Muscle of arm (tissue), 12 donors: Measurements from ENCODE around the gene SIGLEC11. TPM values are rescaled to one million over a fixed set of nuclear protein-coding genes. Genes with fewer than 3 reads are reported as not detected.
A peak's percentile ranks its signal among the peaks of the same experiment; 100 is the strongest.
"Not testable (repeated sequence)": the region's sequence is repeated elsewhere in the genome, so short reads cannot be mapped to it uniquely, and the experiment has no call there.

Experiments
- DNase-seq: peaks from one replicate; pipeline ENCODE4 v3.0.0-alpha.2; 2013
- polyA plus RNA-seq, 12 donors: library from polyadenylated mRNA; unstranded; fragments of 120-200 nt; gene quantifications; one replicate each; pipeline ENCODE4 v1.2.1, GENCODE V29; 2013; ENCODE audit not compliant: insufficient read length in 12 of 12

SIGLEC11 gene
- polyA plus RNA-seq, 12 donors = 0.48 to 5.5 (median 0.77) TPM; not detected in 1

- no peak for DNase-seq
These were observed 9.0 kb downstream of the SIGLEC11 start for GRCh38 chr19:49951806-49952478.

- no peak for DNase-seq
These were observed 9.9 kb downstream of the SIGLEC11 start for GRCh38 chr19:49950956-49951526.

- no peak for DNase-seq
These were observed 10.4 kb downstream of the SIGLEC11 start for GRCh38 chr19:49950590-49950948.

GRCh38 chr19:49949742-49950589, 11.0 kb downstream of the SIGLEC11 start:
- DNase-seq = no peak

GRCh38 chr19:49946415-49946814, 14.6 kb downstream of the SIGLEC11 start:
- DNase-seq = no peak

GRCh38 chr19:49944567-49944966, 16.4 kb downstream of the SIGLEC11 start:
- not testable (repeated sequence) for DNase-seq

GRCh38 chr19:49940482-49940791, 20.5 kb downstream of the SIGLEC11 start:
- DNase-seq = no peak

- no peak for DNase-seq
These were observed 21.1 kb downstream of the SIGLEC11 start for GRCh38 chr19:49939721-49940481.

GRCh38 chr19:49938662-49939061, 22.3 kb downstream of the SIGLEC11 start:
- no peak for DNase-seq

- peak; percentile 81 for DNase-seq
These were observed 23.1 kb downstream of the SIGLEC11 start for GRCh38 chr19:49937750-49938381.

- DNase-seq = no peak
These were observed 24.4 kb downstream of the SIGLEC11 start for GRCh38 chr19:49936549-49936948.

- DNase-seq = no peak
These were observed 27.3 kb downstream of the SIGLEC11 start for GRCh38 chr19:49933643-49934042.

- no peak for DNase-seq
These were observed 28.2 kb downstream of the SIGLEC11 start for GRCh38 chr19:49932731-49933131.

GRCh38 chr19:49932041-49932451, 28.9 kb downstream of the SIGLEC11 start:
- no peak for DNase-seq

GRCh38 chr19:49931293-49932040, 29.5 kb downstream of the SIGLEC11 start:
- no peak for DNase-seq

- no peak for DNase-seq
These were observed 30.4 kb downstream of the SIGLEC11 start for GRCh38 chr19:49930483-49931011.

GRCh38 chr19:49929611-49930482, 31.1 kb downstream of the SIGLEC11 start:
- peak; percentile 95 for DNase-seq

GRCh38 chr19:49929121-49929610, 31.8 kb downstream of the SIGLEC11 start, which contains the start of the genes ATF5 and NUP62:
Gene ATF5 (plus strand): TSS chr19:49929205. CDS start chr19:49930851, 1,646 bp downstream.
Gene NUP62 (minus strand): TSS chr19:49929504. CDS start chr19:49909807, 19,697 bp downstream.
- peak; percentile 96 for DNase-seq
